Measurements from ENCODE around the gene QPCT. TPM values are rescaled to one million over a fixed set of nuclear protein-coding genes. Genes with fewer than 3 reads are reported as not detected.
"Not testable (repeated sequence)": the region's sequence is repeated elsewhere in the genome, so short reads cannot be mapped to it uniquely, and the experiment has no call there.

Gene QPCT
- total and polyA plus RNA-seq, 7 donors, result 0.36 to 10.6 (median 2.5) TPM

DNA sequence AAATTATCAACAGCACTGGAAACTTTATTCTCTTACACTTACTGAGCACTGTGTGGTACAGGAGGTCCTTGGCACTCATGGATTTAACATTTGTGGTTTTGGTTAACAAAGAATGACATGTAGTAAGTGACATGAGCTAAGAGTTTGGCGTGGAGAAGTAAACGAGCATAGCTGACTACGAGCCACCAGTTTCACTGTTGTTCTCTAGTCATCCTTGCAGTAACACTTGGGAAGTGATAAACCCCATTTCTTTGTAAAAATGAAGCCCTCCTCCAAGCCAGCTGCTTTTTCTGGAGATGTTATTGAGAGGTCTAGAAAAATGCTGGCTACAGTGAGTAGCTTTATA lies 32.7 kb downstream of the QPCT start:
- Histone ChIP-seq H3K4me3 (peak overlapping the region; percentile 47), H3K9me3 (no peaks in the 10 kb centered on the region), H3K27ac (peak overlapping the region; percentile 84), H3K4me1 (peaks cover 7% of the 10 kb centered on the region), H3K36me3 (ENCODE audit: insufficient read depth in 1 of 2, low read depth in 1 of 2) (no peaks in the 10 kb centered on the region), H3K27me3 (ENCODE audit: insufficient read depth in 3 of 3, low read length in 2 of 3) (no peaks in the 10 kb centered on the region)
- DNase-seq (no peak), ATAC-seq (peak; percentile 88 to 94 (median 92))
- intact Hi-C loops (cut with DNase I), result no loop called here
- TF ChIP-seq, protein P1, sequence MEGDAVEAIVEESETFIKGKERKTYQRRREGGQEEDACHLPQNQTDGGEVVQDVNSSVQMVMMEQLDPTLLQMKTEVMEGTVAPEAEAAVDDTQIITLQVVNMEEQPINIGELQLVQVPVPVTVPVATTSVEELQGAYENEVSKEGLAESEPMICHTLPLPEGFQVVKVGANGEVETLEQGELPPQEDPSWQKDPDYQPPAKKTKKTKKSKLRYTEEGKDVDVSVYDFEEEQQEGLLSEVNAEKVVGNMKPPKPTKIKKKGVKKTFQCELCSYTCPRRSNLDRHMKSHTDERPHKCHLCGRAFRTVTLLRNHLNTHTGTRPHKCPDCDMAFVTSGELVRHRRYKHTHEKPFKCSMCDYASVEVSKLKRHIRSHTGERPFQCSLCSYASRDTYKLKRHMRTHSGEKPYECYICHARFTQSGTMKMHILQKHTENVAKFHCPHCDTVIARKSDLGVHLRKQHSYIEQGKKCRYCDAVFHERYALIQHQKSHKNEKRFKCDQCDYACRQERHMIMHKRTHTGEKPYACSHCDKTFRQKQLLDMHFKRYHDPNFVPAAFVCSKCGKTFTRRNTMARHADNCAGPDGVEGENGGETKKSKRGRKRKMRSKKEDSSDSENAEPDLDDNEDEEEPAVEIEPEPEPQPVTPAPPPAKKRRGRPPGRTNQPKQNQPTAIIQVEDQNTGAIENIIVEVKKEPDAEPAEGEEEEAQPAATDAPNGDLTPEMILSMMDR (IDR thresholded peaks at IDR 0.05), result no peak
- 16 to 17% (median 17%) methylated on average over 3 of the region's 3 CpGs for WGBS, 3 donors

DNA sequence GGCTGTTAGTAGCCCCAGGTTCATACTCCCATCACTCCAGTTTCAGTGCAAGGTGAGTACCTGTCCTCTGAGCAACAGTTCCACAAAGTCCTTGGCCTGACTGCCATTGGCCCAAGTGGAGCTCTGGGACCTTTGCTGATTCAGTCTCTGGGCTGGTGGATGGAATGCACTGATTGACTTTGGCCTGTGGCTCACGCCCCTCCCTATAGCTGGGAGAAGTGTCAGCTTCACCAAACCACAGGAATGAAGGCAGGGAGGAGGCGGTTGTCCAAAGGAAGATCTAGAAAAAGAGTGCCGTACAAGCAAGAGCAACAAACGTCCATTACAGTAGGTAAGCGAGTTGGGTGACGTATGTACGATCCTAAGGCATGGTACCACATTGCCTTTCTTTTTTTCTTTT lies 34.0 kb downstream of the QPCT start:
- intact Hi-C loops (cut with DNase I), result no loop called here
- H3K4me3 ChIP-seq, result no peak overlapping the region
- DNase-seq, result peak in 1 of 2 donors; percentile 25
- H3K4me1 ChIP-seq, result peaks cover 7% of the 10 kb centered on the region
- peak in 3 of 4 donors; percentile 63 to 73 (median 66) for ATAC-seq
- 93 to 98% (median 96%) methylated on average over 7 of the region's 7 CpGs for WGBS, 3 donors
- no peaks in the 10 kb centered on the region for H3K36me3 ChIP-seq (ENCODE audit: insufficient read depth in 1 of 2, low read depth in 1 of 2)
- H3K27ac ChIP-seq, result peak overlapping the region; percentile 6
- TF ChIP-seq, protein P1 (IDR thresholded peaks at IDR 0.05), result no peak
- H3K9me3 ChIP-seq, result no peaks in the 10 kb centered on the region
- no peaks in the 10 kb centered on the region for H3K27me3 ChIP-seq (ENCODE audit: insufficient read depth in 3 of 3, low read length in 2 of 3)

DNA sequence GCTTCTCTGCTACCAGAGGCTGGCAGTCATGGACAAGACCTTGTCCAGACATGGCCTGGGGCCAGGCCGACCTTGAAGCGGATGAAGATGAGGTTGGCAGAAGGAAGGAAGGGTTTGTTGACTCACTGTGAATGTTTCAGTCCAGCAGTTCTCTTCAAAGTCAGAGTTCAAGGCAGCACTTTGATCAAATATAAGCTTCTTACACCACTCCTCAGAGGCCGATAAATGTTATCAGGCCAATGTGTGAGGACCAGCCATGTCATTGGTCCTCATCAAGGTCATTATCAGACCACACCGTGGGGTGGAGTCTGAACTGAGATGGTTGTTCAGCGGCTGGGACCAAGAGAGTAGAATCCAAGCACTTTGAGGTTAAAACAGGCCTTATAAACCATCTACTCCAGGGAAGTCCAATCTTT lies 35.5 kb downstream of the QPCT start:
- TF ChIP-seq, protein P1 (IDR thresholded peaks at IDR 0.05), result no peak
- peak in 1 of 2 donors; percentile 41 for DNase-seq
- no peaks in the 10 kb centered on the region for H3K27me3 ChIP-seq (ENCODE audit: insufficient read depth in 3 of 3, low read length in 2 of 3)
- H3K4me3 ChIP-seq, result no peak overlapping the region
- H3K9me3 ChIP-seq, result no peaks in the 10 kb centered on the region
- H3K27ac ChIP-seq, result no peak overlapping the region
- no peaks in the 10 kb centered on the region for H3K36me3 ChIP-seq (ENCODE audit: insufficient read depth in 1 of 2, low read depth in 1 of 2)
- intact Hi-C loops (cut with DNase I), result no loop called here
- 67 to 86% (median 75%) methylated on average over 5 of the region's 5 CpGs for WGBS, 3 donors
- ATAC-seq, result no peak
- H3K4me1 ChIP-seq, result peaks cover 7% of the 10 kb centered on the region

DNA sequence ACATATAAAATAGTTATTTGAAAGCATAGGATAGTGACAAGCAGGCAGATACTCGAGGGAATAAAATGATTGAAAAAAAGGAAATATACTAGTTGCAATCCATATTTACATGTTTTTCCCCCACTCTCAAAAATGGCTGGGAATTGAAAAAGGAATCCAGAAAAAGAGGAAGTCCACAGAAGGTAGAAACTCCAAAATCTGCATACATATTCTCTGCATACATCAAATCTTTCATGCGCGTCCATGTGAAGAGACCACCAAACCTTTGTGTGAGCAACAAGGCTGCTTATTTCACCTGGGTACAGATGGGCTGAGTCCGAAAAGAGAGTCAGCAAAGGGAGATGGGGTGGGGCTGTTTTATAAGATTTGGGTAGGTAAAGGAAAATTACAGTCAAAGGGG lies 36.4 kb downstream of the QPCT start:
- ATAC-seq; H3K4me1 ChIP-seq; H3K9me3 ChIP-seq; H3K36me3 ChIP-seq (ENCODE audit: insufficient read depth in 1 of 2, low read depth in 1 of 2); H3K27ac ChIP-seq; H3K27me3 ChIP-seq (ENCODE audit: insufficient read depth in 3 of 3, low read length in 2 of 3); intact Hi-C loops (cut with DNase I); H3K4me3 ChIP-seq; DNase-seq: not testable (repeated sequence)
- 93 to 96% (median 93%) methylated on average over 4 of the region's 4 CpGs for WGBS, 3 donors

DNA sequence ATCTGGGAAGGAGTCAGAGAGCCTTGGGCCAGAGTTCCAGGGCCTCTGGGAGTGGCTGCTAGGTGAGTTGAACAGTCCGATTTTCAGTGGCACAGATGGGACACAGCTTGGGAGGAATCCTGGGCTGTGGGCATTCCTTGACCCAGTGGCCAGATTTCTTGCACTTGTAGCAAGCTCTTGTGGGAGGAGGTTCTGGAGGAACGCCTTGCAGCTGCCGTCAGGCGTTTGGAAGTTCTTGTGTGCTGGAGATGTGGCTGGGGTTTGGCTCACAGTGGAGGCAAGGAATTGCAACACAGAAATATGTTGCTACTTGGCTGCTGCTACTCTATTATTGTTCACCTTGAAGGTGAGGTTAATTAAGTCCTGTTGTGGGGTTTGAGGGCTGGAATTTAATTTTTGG lies 39.8 kb downstream of the QPCT start:
- H3K27me3 ChIP-seq (ENCODE audit: insufficient read depth in 3 of 3, low read length in 2 of 3); H3K9me3 ChIP-seq; H3K27ac ChIP-seq; H3K36me3 ChIP-seq (ENCODE audit: insufficient read depth in 1 of 2, low read depth in 1 of 2); H3K4me3 ChIP-seq; ATAC-seq; intact Hi-C loops (cut with DNase I); H3K4me1 ChIP-seq: not testable (repeated sequence)
- DNase-seq, result peak; percentile 32 to 76
- WGBS, 3 donors, result 50 to 78% (median 51%) methylated on average over 4 of the region's 4 CpGs

DNA sequence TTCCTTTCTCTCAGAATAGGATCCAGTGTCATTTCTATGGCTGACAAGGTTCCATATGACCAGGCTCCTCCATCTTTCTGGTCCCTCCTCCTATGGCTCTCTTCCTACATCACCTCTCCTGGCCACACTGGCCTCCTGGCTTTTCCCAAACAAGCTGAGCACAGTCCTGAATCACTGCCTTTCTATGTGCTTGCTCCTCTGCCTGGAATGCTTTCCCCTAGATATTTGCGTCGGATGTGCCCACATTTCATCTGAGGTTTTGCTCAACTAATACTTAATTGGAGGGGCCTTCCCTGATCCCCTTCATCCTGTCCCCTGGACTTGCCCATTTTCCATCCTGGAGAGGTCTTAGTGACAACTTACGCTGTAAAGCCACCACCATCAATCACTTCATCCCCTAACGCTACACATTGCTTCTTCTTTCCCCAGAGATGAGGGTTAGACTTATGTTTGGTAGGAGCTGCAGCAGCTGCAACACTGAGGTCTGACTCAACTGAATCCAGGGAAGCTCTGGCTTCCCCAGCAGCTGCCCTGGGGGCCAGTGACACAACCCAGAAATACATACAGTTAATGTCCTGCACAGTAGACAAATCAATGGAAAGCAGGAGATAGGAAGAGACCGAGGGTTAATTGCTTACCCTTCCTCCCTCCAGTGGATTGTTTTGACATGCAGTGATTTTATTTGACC lies 42.9 kb downstream of the QPCT start:
- no peak overlapping the region for H3K27ac ChIP-seq
- DNase-seq (no peak), ATAC-seq (no peak)
- H3K4me1 ChIP-seq, result peaks cover 14% of the 10 kb centered on the region
- intact Hi-C loops (cut with DNase I), result no loop called here
- no peak overlapping the region for H3K4me3 ChIP-seq
- H3K27me3 ChIP-seq (ENCODE audit: insufficient read depth in 3 of 3, low read length in 2 of 3), result no peaks in the 10 kb centered on the region
- H3K36me3 ChIP-seq (ENCODE audit: insufficient read depth in 1 of 2, low read depth in 1 of 2), result no peaks in the 10 kb centered on the region
- 84 to 88% (median 86%) methylated on average over 5 of the region's 5 CpGs for WGBS, 3 donors
- H3K9me3 ChIP-seq, result no peaks in the 10 kb centered on the region
- TF ChIP-seq, protein P1 (IDR thresholded peaks at IDR 0.05), result no peak

Data from psoas muscle (tissue), 8 donors.